HepG2 (cell line): Measurements from ENCODE around the gene LINGO3. TPM values are rescaled to one million over a fixed set of nuclear protein-coding genes. Genes with fewer than 3 reads are reported as not detected.

Experiments used
- ATF7-NPFF ChIP-seq: sonication (generic); formaldehyde crosslinking; IDR thresholded peaks from 2 replicates; pipeline ENCODE4 v1.8.1; 2023; ENCODE audit warnings: mild to moderate bottlenecking, low read depth, missing genetic modification reagents, moderate library complexity
- CENPBD1 ChIP-seq: sonication (generic); formaldehyde crosslinking; IDR thresholded peaks from 2 replicates; pipeline ENCODE4 v1.8.0; 2022; ENCODE audit warnings: missing genetic modification reagents, low read depth, mild to moderate bottlenecking, borderline replicate concordance
- FOSL2 ChIP-seq: sonication (generic); formaldehyde crosslinking; IDR thresholded peaks from 2 replicates; pipeline ENCODE4 v1.4.0; 2020; ENCODE audit warnings: missing genetic modification reagents
- KDM1A ChIP-seq: IDR thresholded peaks from 2 replicates; pipeline ENCODE4 v1.6.1; 2016; ENCODE audit warnings: missing compliant biosample characterization
- KMT2B ChIP-seq: IDR thresholded peaks from 2 replicates; pipeline ENCODE4 v1.6.1; 2016; ENCODE audit warnings: missing genetic modification reagents, missing compliant biosample characterization
- MLX ChIP-seq: IDR thresholded peaks from 2 replicates; pipeline ENCODE4 v1.6.1; 2016
- MYNN ChIP-seq: sonication (generic); formaldehyde crosslinking; IDR thresholded peaks from 2 replicates; pipeline ENCODE4 v1.4.0; 2020; ENCODE audit warnings: mild to moderate bottlenecking, low read depth, missing genetic modification reagents
- SOX6 ChIP-seq, 2 experiments: fragments of 450-650 bp in 1 of 2; sonication (generic) in 1 of 2; formaldehyde crosslinking in 1 of 2; IDR thresholded peaks; 2 replicates each; pipeline versions ENCODE4 v1.4.0 to v1.6.1; 2017 to 2020; ENCODE audit warnings: antibody characterized with exemption in 1 of 2, mild to moderate bottlenecking in 1 of 2, missing genetic modification reagents in 1 of 2
- TGIF2 ChIP-seq: IDR thresholded peaks from 2 replicates; pipeline ENCODE4 v1.6.1; 2016; ENCODE audit warnings: control low read depth, missing compliant biosample characterization
- ZIK1 ChIP-seq: sonication (generic); formaldehyde crosslinking; IDR thresholded peaks from 2 replicates; pipeline ENCODE4 v1.5.0; 2020; ENCODE audit warnings: mild to moderate bottlenecking, low read depth, missing genetic modification reagents, borderline replicate concordance
- ZNF260 ChIP-seq: sonication (generic); formaldehyde crosslinking; IDR thresholded peaks from 2 replicates; pipeline ENCODE4 v1.4.0; 2020; ENCODE audit warnings: missing genetic modification reagents, low read depth, mild to moderate bottlenecking, borderline replicate concordance
- ZNF382 ChIP-seq: sonication (generic); formaldehyde crosslinking; IDR thresholded peaks from 2 replicates; pipeline ENCODE4 v1.5.0; 2020; ENCODE audit warnings: missing genetic modification reagents, mild to moderate bottlenecking, borderline replicate concordance
- ZNF83 ChIP-seq: sonication (generic); formaldehyde crosslinking; IDR thresholded peaks from 2 replicates; pipeline ENCODE4 v1.4.0; 2020; ENCODE audit warnings: missing genetic modification reagents, mild to moderate bottlenecking, borderline replicate concordance
- polyA plus RNA-seq, 8 experiments: library from polyadenylated mRNA; depleted of rRNA in 3 of 8; stranded (reverse) in 7 of 8; unstranded in 1 of 8; fragments of >200 nt; fragmentation: Illumina TruSeq in 4 of 8; extraction: Trizol in 4 of 8; gene quantifications; 2 replicates each; pipeline versions ENCODE4 v1.2.1 to v1.2.3, GENCODE V29; 2011 to 2016; ENCODE audit warnings: low read depth in 4 of 8, missing spikeins in 1 of 8, mixed read lengths in 1 of 8; ENCODE audit not compliant: insufficient read depth in 1 of 8
- total RNA-seq, 5 experiments: library from RNA; depleted of rRNA; stranded (reverse); fragments of >200 nt; fragmentation: Illumina TruSeq; extraction: Trizol; gene quantifications; 2 replicates each; pipeline ENCODE4 v1.2.3, GENCODE V29; 2016; ENCODE audit warnings: low read depth in 1 of 5
- TF ChIP-seq, protein P1 (sequence below), 2 experiments: sonication (generic) in 1 of 2; formaldehyde crosslinking in 1 of 2; IDR thresholded peaks; 2 replicates each; pipeline versions ENCODE4 v1.6.1 to v1.9.0; 2014 to 2022; ENCODE audit warnings: antibody characterized with exemption in 1 of 2, borderline replicate concordance in 1 of 2, inconsistent platforms in 1 of 2, low read depth in 1 of 2, missing genetic modification reagents in 1 of 2
- TF ChIP-seq, protein P2 (sequence below): IDR thresholded peaks from 2 replicates; pipeline ENCODE4 v1.6.1; 2016; ENCODE audit warnings: missing biosample characterization, missing genetic modification reagents, low read depth
- TF ChIP-seq, protein P3 (sequence below): sonication (generic); formaldehyde crosslinking; IDR thresholded peaks from 2 replicates; pipeline ENCODE4 v1.5.1; 2020; ENCODE audit warnings: mild to moderate bottlenecking, missing genetic modification reagents, borderline replicate concordance
- TF ChIP-seq, protein P4 (sequence below): fragments of 450-650 bp; IDR thresholded peaks from 2 replicates; pipeline ENCODE4 v1.6.1; 2017

LINGO3 gene
- total and polyA plus RNA-seq, 2 of the 13 experiments (the other 11 are each of a cell fraction or from before 2014, with no cell fraction given): not detected

DNA sequence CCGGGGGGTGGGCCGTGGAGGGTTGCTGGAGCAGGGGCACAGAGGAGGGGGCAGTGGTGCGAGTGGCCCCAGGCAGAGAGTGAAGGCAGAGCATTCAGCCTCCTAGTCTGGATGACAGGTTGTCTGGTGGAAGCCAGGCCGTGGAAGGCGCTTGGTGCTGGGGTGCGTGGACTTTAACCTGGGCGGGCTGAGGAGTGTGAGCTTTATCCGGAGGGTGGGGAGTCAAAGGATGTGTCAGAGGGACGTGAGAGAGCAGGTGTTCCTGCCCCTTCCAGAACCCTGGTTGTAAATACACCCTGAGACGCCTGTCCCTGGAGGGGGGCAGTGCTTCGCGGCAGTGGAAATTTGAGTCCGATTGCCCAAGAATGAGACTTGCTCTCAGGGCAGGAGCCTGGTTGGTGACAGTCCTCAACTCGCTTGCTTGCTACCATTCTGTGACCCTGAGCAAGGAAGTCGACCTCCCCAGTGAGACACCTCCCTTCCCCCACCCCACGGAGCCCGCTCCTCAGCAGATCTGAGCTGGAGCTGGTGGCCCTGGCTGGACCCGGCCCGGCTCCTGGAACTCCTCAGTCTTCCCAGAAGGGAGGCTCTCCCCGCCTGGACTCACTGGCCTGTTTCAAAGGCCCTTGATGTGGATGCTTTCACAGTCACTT is 22.8 kb upstream of the LINGO3 start (continued):
- TF ChIP-seq, protein P1, sequence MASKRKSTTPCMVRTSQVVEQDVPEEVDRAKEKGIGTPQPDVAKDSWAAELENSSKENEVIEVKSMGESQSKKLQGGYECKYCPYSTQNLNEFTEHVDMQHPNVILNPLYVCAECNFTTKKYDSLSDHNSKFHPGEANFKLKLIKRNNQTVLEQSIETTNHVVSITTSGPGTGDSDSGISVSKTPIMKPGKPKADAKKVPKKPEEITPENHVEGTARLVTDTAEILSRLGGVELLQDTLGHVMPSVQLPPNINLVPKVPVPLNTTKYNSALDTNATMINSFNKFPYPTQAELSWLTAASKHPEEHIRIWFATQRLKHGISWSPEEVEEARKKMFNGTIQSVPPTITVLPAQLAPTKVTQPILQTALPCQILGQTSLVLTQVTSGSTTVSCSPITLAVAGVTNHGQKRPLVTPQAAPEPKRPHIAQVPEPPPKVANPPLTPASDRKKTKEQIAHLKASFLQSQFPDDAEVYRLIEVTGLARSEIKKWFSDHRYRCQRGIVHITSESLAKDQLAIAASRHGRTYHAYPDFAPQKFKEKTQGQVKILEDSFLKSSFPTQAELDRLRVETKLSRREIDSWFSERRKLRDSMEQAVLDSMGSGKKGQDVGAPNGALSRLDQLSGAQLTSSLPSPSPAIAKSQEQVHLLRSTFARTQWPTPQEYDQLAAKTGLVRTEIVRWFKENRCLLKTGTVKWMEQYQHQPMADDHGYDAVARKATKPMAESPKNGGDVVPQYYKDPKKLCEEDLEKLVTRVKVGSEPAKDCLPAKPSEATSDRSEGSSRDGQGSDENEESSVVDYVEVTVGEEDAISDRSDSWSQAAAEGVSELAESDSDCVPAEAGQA (IDR thresholded peaks at IDR 0.05; ENCODE audit: low read depth): no peak
- TF ChIP-seq, protein P1 (CRISPR knock-in tag; IDR thresholded peaks at IDR 0.05; ENCODE audit: borderline replicate concordance): no peak
- TF ChIP-seq ZNF382 (CRISPR knock-in tag) (no peak), MLX (no peak), SOX6 (IDR thresholded peaks at IDR 0.05) (no peak), SOX6 (CRISPR knock-in tag; IDR thresholded peaks at IDR 0.05) (peak; percentile 33; the same call in 1 of the 2 replicates), TGIF2 (CRISPR knock-in tag) (peak; percentile 51; the same call in 1 of the 2 replicates), FOSL2 (peak; percentile 35), CENPBD1 (CRISPR knock-in tag) (no peak), ZIK1 (no peak), ATF7-NPFF (CRISPR knock-in tag) (no peak), KDM1A (CRISPR knock-in tag) (no peak), ZNF260 (no peak), KMT2B (CRISPR knock-in tag) (no peak), ZNF83 (CRISPR knock-in tag) (no peak), MYNN (CRISPR knock-in tag) (no peak)
- TF ChIP-seq, protein P2, sequence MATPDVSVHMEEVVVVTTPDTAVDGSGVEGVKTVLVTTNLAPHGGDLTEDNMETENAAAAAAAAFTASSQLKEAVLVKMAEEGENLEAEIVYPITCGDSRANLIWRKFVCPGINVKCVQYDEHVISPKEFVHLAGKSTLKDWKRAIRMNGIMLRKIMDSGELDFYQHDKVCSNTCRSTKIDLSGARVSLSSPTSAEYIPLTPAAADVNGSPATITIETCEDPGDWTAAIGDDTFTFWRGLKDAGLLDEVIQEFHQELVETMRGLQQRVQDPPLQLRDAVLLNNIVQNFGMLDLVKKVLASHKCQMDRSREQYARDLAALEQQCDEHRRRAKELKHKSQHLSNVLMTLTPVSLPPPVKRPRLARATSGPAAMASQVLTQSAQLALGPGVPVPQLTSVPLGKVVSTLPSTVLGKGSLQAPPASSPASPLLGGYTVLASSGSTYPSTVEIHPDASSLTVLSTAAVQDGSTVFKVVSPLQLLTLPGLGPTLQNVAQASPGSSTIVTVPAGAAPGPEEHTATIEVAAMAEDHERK: no peak
- TF ChIP-seq, protein P3, sequence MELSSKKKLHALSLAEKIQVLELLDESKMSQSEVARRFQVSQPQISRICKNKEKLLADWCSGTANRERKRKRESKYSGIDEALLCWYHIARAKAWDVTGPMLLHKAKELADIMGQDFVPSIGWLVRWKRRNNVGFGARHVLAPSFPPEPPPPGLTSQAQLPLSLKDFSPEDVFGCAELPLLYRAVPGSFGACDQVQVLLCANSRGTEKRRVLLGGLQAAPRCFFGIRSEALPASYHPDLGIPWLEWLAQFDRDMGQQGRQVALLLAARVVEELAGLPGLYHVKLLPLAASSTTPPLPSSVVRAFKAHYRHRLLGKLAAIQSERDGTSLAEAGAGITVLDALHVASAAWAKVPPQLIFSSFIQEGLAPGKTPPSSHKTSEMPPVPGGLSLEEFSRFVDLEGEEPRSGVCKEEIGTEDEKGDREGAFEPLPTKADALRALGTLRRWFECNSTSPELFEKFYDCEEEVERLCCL (CRISPR knock-in tag): no peak
- TF ChIP-seq, protein P4, sequence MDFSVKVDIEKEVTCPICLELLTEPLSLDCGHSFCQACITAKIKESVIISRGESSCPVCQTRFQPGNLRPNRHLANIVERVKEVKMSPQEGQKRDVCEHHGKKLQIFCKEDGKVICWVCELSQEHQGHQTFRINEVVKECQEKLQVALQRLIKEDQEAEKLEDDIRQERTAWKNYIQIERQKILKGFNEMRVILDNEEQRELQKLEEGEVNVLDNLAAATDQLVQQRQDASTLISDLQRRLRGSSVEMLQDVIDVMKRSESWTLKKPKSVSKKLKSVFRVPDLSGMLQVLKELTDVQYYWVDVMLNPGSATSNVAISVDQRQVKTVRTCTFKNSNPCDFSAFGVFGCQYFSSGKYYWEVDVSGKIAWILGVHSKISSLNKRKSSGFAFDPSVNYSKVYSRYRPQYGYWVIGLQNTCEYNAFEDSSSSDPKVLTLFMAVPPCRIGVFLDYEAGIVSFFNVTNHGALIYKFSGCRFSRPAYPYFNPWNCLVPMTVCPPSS: no peak
